GM12892 (cell line): Measurements from ENCODE around the gene HSPA4.

Source experiments
- POLR2A ChIP-seq: IDR thresholded peaks from 2 replicates; pipeline ENCODE4 v1.6.1; 2011; ENCODE audit warnings: low read depth, low read length, control low read depth
- POLR2AphosphoS5 ChIP-seq: IDR thresholded peaks from 2 replicates; pipeline ENCODE4 v1.6.1; 2011; ENCODE audit warnings: low read depth, low read length, control low read depth

DNA sequence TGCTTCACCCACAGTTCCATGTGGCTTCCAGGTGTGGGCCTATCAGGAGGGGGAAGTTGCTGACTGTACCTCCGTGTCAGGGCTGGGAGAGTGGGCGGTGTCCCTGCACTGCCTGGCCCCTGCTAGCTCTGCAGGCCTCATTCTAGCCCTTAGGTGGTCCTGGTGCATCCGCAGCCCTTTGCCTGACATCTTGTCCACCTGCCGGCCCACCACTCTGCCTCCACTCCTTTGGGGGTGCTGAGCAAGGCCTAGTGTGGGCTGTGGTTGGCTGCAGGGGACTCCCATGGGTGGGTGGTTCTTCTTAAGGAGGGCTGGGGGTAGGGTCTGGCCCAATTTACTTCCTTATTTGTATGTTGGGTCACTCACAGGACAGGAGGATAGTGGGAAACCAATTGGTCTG lies 66.9 kb downstream of the HSPA4 start:
- TF ChIP-seq POLR2AphosphoS5, result no peak
- TF ChIP-seq POLR2A, result no peak
